Prostate gland (tissue), 2 donors: ENCODE data around the gene GARS1.

Experiments used
- POLR2A ChIP-seq: fragments of 450-650 bp; IDR thresholded peaks from one replicate; pipeline ENCODE4 v1.6.1; 2016; ENCODE audit warnings: antibody characterized with exemption, mild to moderate bottlenecking
- POLR2AphosphoS5 ChIP-seq: sonication (generic); formaldehyde crosslinking; IDR thresholded peaks from one replicate; pipeline ENCODE4 v1.6.1; 2017; ENCODE audit warnings: antibody characterized with exemption
- TF ChIP-seq, protein P1 (sequence below), 4 experiments: fragments of 200-600 bp in 2 of 4; fragments of 450-650 bp in 2 of 4; sonication (generic) in 2 of 4; IDR thresholded peaks; 1 replicate in 3 of 4; 2 replicates in 1 of 4; pipeline ENCODE4 v1.5.1; 2016 to 2019; ENCODE audit warnings: antibody characterized with exemption in 4 of 4, mild to moderate bottlenecking in 2 of 4, moderate library complexity in 2 of 4

GRCh38 chr7:30584415-30584814 lies 10.3 kb upstream of the GARS1 start:
- TF ChIP-seq, protein P1, sequence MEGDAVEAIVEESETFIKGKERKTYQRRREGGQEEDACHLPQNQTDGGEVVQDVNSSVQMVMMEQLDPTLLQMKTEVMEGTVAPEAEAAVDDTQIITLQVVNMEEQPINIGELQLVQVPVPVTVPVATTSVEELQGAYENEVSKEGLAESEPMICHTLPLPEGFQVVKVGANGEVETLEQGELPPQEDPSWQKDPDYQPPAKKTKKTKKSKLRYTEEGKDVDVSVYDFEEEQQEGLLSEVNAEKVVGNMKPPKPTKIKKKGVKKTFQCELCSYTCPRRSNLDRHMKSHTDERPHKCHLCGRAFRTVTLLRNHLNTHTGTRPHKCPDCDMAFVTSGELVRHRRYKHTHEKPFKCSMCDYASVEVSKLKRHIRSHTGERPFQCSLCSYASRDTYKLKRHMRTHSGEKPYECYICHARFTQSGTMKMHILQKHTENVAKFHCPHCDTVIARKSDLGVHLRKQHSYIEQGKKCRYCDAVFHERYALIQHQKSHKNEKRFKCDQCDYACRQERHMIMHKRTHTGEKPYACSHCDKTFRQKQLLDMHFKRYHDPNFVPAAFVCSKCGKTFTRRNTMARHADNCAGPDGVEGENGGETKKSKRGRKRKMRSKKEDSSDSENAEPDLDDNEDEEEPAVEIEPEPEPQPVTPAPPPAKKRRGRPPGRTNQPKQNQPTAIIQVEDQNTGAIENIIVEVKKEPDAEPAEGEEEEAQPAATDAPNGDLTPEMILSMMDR (IDR thresholded peaks at IDR 0.05) = no peak
- TF ChIP-seq POLR2A = no peak
- TF ChIP-seq POLR2AphosphoS5 = no peak
